Thyroid gland (tissue), 4 donors: ENCODE results near the gene C10orf95. TPM values are rescaled to one million over a fixed set of nuclear protein-coding genes. Genes with fewer than 3 reads are reported as not detected.
"Not testable (repeated sequence)": the region's sequence is repeated elsewhere in the genome, so short reads cannot be mapped to it uniquely, and the experiment has no call there.

ENCODE experiments used
- DNase-seq, 2 donors: peaks; one replicate each; pipeline ENCODE4 v3.0.0-alpha.2; 2019
- H3K27ac ChIP-seq, 3 donors: fragments of 200-600 bp; sonication (generic); 1 replicate in 2 of 3; 2 replicates in 1 of 3; pipeline ENCODE4 v1.5.1; 2016 to 2019; ENCODE audit warnings: mild to moderate bottlenecking in 1 of 3, moderate library complexity in 1 of 3
- H3K27me3 ChIP-seq: fragments of 200-600 bp; sonication (generic); one replicate; pipeline ENCODE4 v1.5.1; 2019
- H3K36me3 ChIP-seq, 2 donors: fragments of 200-600 bp; sonication (generic); one replicate each; pipeline ENCODE4 v1.5.1; 2016 to 2019
- H3K4me1 ChIP-seq, 2 donors: fragments of 200-600 bp; sonication (generic); one replicate each; pipeline ENCODE4 v1.5.1; 2017 to 2019
- H3K4me3 ChIP-seq, 3 donors: fragments of 200-600 bp; sonication (generic); replicated peaks in 1 of 3; 1 replicate in 2 of 3; 2 replicates in 1 of 3; pipeline ENCODE4 v1.5.1; 2016; ENCODE audit warnings: mild to moderate bottlenecking in 1 of 3
- H3K9me3 ChIP-seq: fragments of 200-600 bp; sonication (generic); one replicate; pipeline ENCODE4 v1.5.1; 2017
- CTCF ChIP-seq, 6 experiments: fragments of 200-600 bp in 3 of 6; fragments of 450-650 bp in 3 of 6; sonication (generic) in 3 of 6; IDR thresholded peaks; one replicate each; pipeline ENCODE4 v1.5.1; 2016 to 2019; ENCODE audit warnings: antibody characterized with exemption in 6 of 6, mild to moderate bottlenecking in 2 of 6, inconsistent platforms in 1 of 6, moderate library complexity in 1 of 6
- POLR2A ChIP-seq, 2 donors: fragments of 450-650 bp; IDR thresholded peaks; one replicate each; pipeline ENCODE4 v1.6.1; 2017; ENCODE audit warnings: antibody characterized with exemption in 2 of 2, mild to moderate bottlenecking in 2 of 2, moderate library complexity in 1 of 2
- WGBS, 2 donors: methylation state at CpG; one replicate each; pipeline ENCODE4 v1.1.5; 2017; 5-methylcytosine and 5-hydroxymethylcytosine counted together
- intact Hi-C: fragments of 100-400 bp; cut with DNase I; formaldehyde crosslinking; loops from one replicate; pipeline ENCODE4 v1.15.1; 2023
- total RNA-seq, 4 donors: library from RNA; depleted of rRNA; stranded (reverse); fragments of >200 nt; gene quantifications; one replicate each; pipeline ENCODE4 v1.2.3, GENCODE V29; 2016

The C10orf95 gene
- total RNA-seq, result 1 to 10 TPM; 1.1 to 2.9 (median 1.8) TPM

GRCh38 chr10:102451105-102451969 lies at the start of gene C10orf95:
Gene C10orf95, minus strand, starts transcription at chr10:102451543. Its CDS starts 450 bp downstream, at chr10:102451093.
- Histone ChIP-seq H3K4me3 (peak within 1 kb of the TSS; percentile 63 to 73 (median 68)), H3K9me3 (no peaks in the 10 kb centered on the region), H3K27ac (peak within 1 kb of the TSS; percentile 68 to 81 (median 71)), H3K27me3 (no peaks in the 10 kb centered on the region), H3K36me3 (no peaks in the 10 kb centered on the region), H3K4me1 (peaks cover 40 to 45% of the 10 kb centered on the region in 2 donors)
- TF ChIP-seq CTCF (IDR thresholded peaks at IDR 0.05) (no peak), POLR2A (IDR thresholded peaks at IDR 0.05) (peak in 1 of 2 donors; percentile 41)
- 19 to 24% methylated on average over 20 to 28 of the region's 28 CpGs for WGBS, 2 donors
- intact Hi-C loops, result no loop called here
- peak; percentile 52 to 60 for DNase-seq

- WGBS, 2 donors, result 95 to 96% methylated on average over 13 of the region's 13 CpGs
- not testable (repeated sequence) for H3K36me3 ChIP-seq, DNase-seq, H3K27me3 ChIP-seq, H3K4me3 ChIP-seq, H3K9me3 ChIP-seq, H3K27ac ChIP-seq
- peaks cover 27 to 28% of the 10 kb centered on the region in 2 donors for H3K4me1 ChIP-seq
- intact Hi-C loops, result loop anchor here (10.0 kb wide), 1 partner anchor 346 kb away; the partner anchor contains the start of gene NOLC1
Measured at GRCh38 chr10:102500686-102501085, 49.3 kb upstream of the C10orf95 start.

GRCh38 chr10:102499356-102499755 lies 48.0 kb upstream of the C10orf95 start:
- Histone ChIP-seq H3K27ac (no peak overlapping the region), H3K4me3 (no peak overlapping the region), H3K9me3 (no peaks in the 10 kb centered on the region), H3K36me3 (no peaks in the 10 kb centered on the region), H3K27me3 (no peaks in the 10 kb centered on the region), H3K4me1 (peaks cover 15 to 18% of the 10 kb centered on the region in 2 donors)
- TF ChIP-seq CTCF (IDR thresholded peaks at IDR 0.05) (no peak), POLR2A (IDR thresholded peaks at IDR 0.05) (no peak)
- WGBS, 2 donors, result 91 to 95% methylated on average over 3 of the region's 3 CpGs
- intact Hi-C loops, result no loop called here
- no peak for DNase-seq

GRCh38 chr10:102497545-102497944 lies 46.2 kb upstream of the C10orf95 start:
- Histone ChIP-seq H3K4me1 (peaks cover 23 to 25% of the 10 kb centered on the region in 2 donors), H3K9me3 (no peaks in the 10 kb centered on the region), H3K27me3 (no peaks in the 10 kb centered on the region), H3K27ac (no peak overlapping the region), H3K36me3 (no peaks in the 10 kb centered on the region), H3K4me3 (no peak overlapping the region)
- intact Hi-C loops, result no loop called here
- 95 to 100% methylated on average over 1 of the region's 1 CpG for WGBS, 2 donors
- no peak for TF ChIP-seq POLR2A (IDR thresholded peaks at IDR 0.05)
- TF ChIP-seq CTCF (IDR thresholded peaks at IDR 0.05), result no peak
- no peak for DNase-seq

GRCh38 chr10:102493771-102494170 lies 42.4 kb upstream of the C10orf95 start:
- no peak for TF ChIP-seq POLR2A (IDR thresholded peaks at IDR 0.05)
- no peak for TF ChIP-seq CTCF (IDR thresholded peaks at IDR 0.05)
- no peak for DNase-seq
- Histone ChIP-seq H3K36me3 (peaks cover 3 to 6% of the 10 kb centered on the region in 2 donors), H3K9me3 (no peaks in the 10 kb centered on the region), H3K27ac (no peak overlapping the region), H3K4me3 (no peak overlapping the region), H3K4me1 (peaks cover 18 to 21% of the 10 kb centered on the region in 2 donors), H3K27me3 (no peaks in the 10 kb centered on the region)
- WGBS, 2 donors, result 80 to 85% methylated on average over 1 to 2 of the region's 2 CpGs
- intact Hi-C loops, result no loop called here
